CD14-positive monocyte (primary cell): Measurements from ENCODE around the gene RERE. TPM values are rescaled to one million over a fixed set of nuclear protein-coding genes. Genes with fewer than 3 reads are reported as not detected.

ENCODE experiments used
- DNase-seq, 3 donors: peaks; one replicate each; pipeline ENCODE4 v3.0.0-alpha.2; 2011 to 2022
- H2AFZ ChIP-seq: 2 replicates; pipeline ENCODE4 v1.6.0; 2012; ENCODE audit warnings: mild to moderate bottlenecking, low read depth, low read length, inconsistent platforms; ENCODE audit not compliant: insufficient read depth, poor library complexity, severe bottlenecking
- H3K27ac ChIP-seq, 2 donors: 1 replicate in 1 of 2; 2 replicates in 1 of 2; pipeline ENCODE4 v1.5.1; 2012 to 2013; ENCODE audit warnings: low read length in 2 of 2, control low read depth in 1 of 2, inconsistent platforms in 1 of 2, low read depth in 1 of 2, mild to moderate bottlenecking in 1 of 2
- H3K27me3 ChIP-seq, 2 donors: one replicate each; pipeline versions ENCODE4 v1.6.0 to v1.6.1; 2011 to 2013; ENCODE audit warnings: low read length in 2 of 2; ENCODE audit not compliant: control insufficient read depth in 2 of 2, insufficient read depth in 2 of 2
- H3K36me3 ChIP-seq, 2 donors: replicated peaks in 1 of 2; 1 replicate in 1 of 2; 2 replicates in 1 of 2; pipeline versions ENCODE4 v1.5.1 to v1.6.1; 2012 to 2013; ENCODE audit warnings: low read length in 2 of 2, control low read depth in 1 of 2, inconsistent platforms in 1 of 2, mild to moderate bottlenecking in 1 of 2; ENCODE audit not compliant: insufficient read depth in 2 of 2, control insufficient read depth in 1 of 2
- H3K4me1 ChIP-seq, 2 donors: 1 replicate in 1 of 2; 2 replicates in 1 of 2; pipeline versions ENCODE4 v1.5.1 to v1.6.1; 2012 to 2013; ENCODE audit warnings: low read length in 2 of 2, control low read depth in 1 of 2, inconsistent platforms in 1 of 2, mild to moderate bottlenecking in 1 of 2, moderate library complexity in 1 of 2; ENCODE audit not compliant: insufficient read depth in 2 of 2, control insufficient read depth in 1 of 2
- H3K4me2 ChIP-seq: replicated peaks from 2 replicates; pipeline ENCODE3; 2012; ENCODE audit warnings: low read length, moderate library complexity, mild to moderate bottlenecking; ENCODE audit not compliant: poor library complexity, severe bottlenecking; ENCODE audit errors: extremely low read depth
- H3K4me3 ChIP-seq, 3 experiments: fragments of 200-600 bp in 1 of 3; sonication (generic) in 1 of 3; replicated peaks in 1 of 3; 1 replicate in 2 of 3; 2 replicates in 1 of 3; pipeline ENCODE4 v1.5.1; 2011 to 2013; ENCODE audit warnings: low read length in 3 of 3, mild to moderate bottlenecking in 3 of 3, control low read depth in 2 of 3, low read depth in 2 of 3, inconsistent platforms in 1 of 3, moderate library complexity in 1 of 3
- H3K79me2 ChIP-seq: 2 replicates; pipeline ENCODE4 v1.6.0; 2012; ENCODE audit warnings: mild to moderate bottlenecking, control low read depth, inconsistent platforms, low read length, moderate library complexity; ENCODE audit not compliant: insufficient read depth
- H3K9ac ChIP-seq: 2 replicates; pipeline ENCODE4 v1.6.0; 2017; ENCODE audit warnings: low read length, mild to moderate bottlenecking; ENCODE audit not compliant: insufficient read depth, poor library complexity, severe bottlenecking
- H3K9me3 ChIP-seq, 2 donors: replicated peaks in 1 of 2; 1 replicate in 1 of 2; 2 replicates in 1 of 2; pipeline versions ENCODE4 v1.5.1 to v1.6.1; 2012 to 2013; ENCODE audit warnings: low read length in 2 of 2, control low read depth in 1 of 2; ENCODE audit not compliant: control insufficient read depth in 1 of 2, insufficient read depth in 1 of 2
- H4K20me1 ChIP-seq: 2 replicates; pipeline ENCODE4 v1.6.0; 2012; ENCODE audit warnings: mild to moderate bottlenecking, low read length, control low read depth, moderate library complexity; ENCODE audit not compliant: insufficient read depth
- H3K27ac Mint-ChIP-seq, 7 donors: one replicate each; pipeline ENCODE4 v1.8.0; 2020; ENCODE audit warnings: mild to moderate bottlenecking in 7 of 7, mixed read lengths in 7 of 7, moderate library complexity in 6 of 7, inconsistent platforms in 2 of 7
- H3K27me3 Mint-ChIP-seq, 3 donors: one replicate each; pipeline ENCODE4 v1.8.0; 2021 to 2022; ENCODE audit warnings: low read depth in 3 of 3, mild to moderate bottlenecking in 3 of 3, mixed read lengths in 3 of 3, moderate library complexity in 3 of 3, inconsistent platforms in 1 of 3
- H3K36me3 Mint-ChIP-seq, 2 donors: one replicate each; pipeline ENCODE4 v1.8.0; 2020; ENCODE audit warnings: mixed read lengths in 2 of 2, inconsistent platforms in 1 of 2, mild to moderate bottlenecking in 1 of 2
- H3K4me1 Mint-ChIP-seq: one replicate; pipeline ENCODE4 v1.8.0; 2020; ENCODE audit warnings: mild to moderate bottlenecking, mixed read lengths
- H3K4me3 Mint-ChIP-seq, 2 donors: one replicate each; pipeline ENCODE4 v1.8.0; 2020; ENCODE audit warnings: mild to moderate bottlenecking in 2 of 2, mixed read lengths in 2 of 2, moderate library complexity in 1 of 2
- H3K9me3 Mint-ChIP-seq, 7 donors: one replicate each; pipeline ENCODE4 v1.8.0; 2020 to 2022; ENCODE audit warnings: mixed read lengths in 7 of 7, mild to moderate bottlenecking in 6 of 7, moderate library complexity in 6 of 7, inconsistent platforms in 2 of 7
- CTCF ChIP-seq: fragments of 200-600 bp; IDR thresholded peaks from one replicate; pipeline ENCODE4 v1.8.0; 2022; ENCODE audit warnings: antibody characterized with exemption, mild to moderate bottlenecking
- WGBS: methylation state at CpG from one replicate; pipeline ENCODE4 v1.1.5; 2013; ENCODE audit warnings: missing lambda C conversion rate; ENCODE audit not compliant: insufficient coverage; 5-methylcytosine and 5-hydroxymethylcytosine counted together
- intact Hi-C, 2 donors: fragments of 100-400 bp; cut with micrococcal nuclease; formaldehyde crosslinking; loops; one replicate each; pipeline versions ENCODE4 v1.15.0 to v1.15.1; 2023
- polyA plus RNA-seq, 3 donors: library from polyadenylated mRNA; depleted of rRNA in 1 of 3; unstranded in 2 of 3; stranded (reverse) in 1 of 3; fragments of 300-500 nt in 2 of 3; fragments of >200 nt in 1 of 3; fragmentation: Illumina TruSeq in 2 of 3; gene quantifications; 1 replicate in 2 of 3; 2 replicates in 1 of 3; pipeline ENCODE4 v1.2.3, GENCODE V29; 2012 to 2021

Gene RERE
- polyA plus RNA-seq, 3 donors: 1.2 to 19.4 (median 3.8) TPM

GRCh38 chr1:8701794-8702471, 115.5 kb downstream of the RERE start:
- H3K4me3 ChIP-seq: peak overlapping the region; percentile 48 to 80 (median 74)
- Mint-ChIP-seq H3K27ac (peak overlapping the region in 5 of 7 donors; percentile 11 to 86 (median 71)), H3K27me3 (peaks cover 12 to 32% (median 23%) of the 10 kb centered on the region in 3 donors), H3K4me3 (peak overlapping the region; percentile 82 to 93), H3K9me3 (peaks cover 0 to 3% (median 0%) of the 10 kb centered on the region in 7 donors), H3K4me1 (peaks cover 32% of the 10 kb centered on the region), H3K36me3 (peaks cover 0 to 3% of the 10 kb centered on the region in 2 donors)
- H3K4me2 ChIP-seq: peak overlapping the region; percentile 88
- no peak overlapping the region for H3K27ac ChIP-seq
- H2AFZ ChIP-seq: peak overlapping the region; percentile 79
- H3K4me1 ChIP-seq: peaks cover 28 to 33% of the 10 kb centered on the region in 2 donors
- H3K36me3 ChIP-seq: no peaks in the 10 kb centered on the region
- H3K79me2 ChIP-seq: peaks cover 18% of the 10 kb centered on the region
- intact Hi-C loops: loop anchor here in 1 of 2 donors (2.0 to 10.0 kb wide), 2 partner anchors 41 to 277 kb away; no protein-coding TSS in a partner anchor
- DNase-seq: no peak
- H4K20me1 ChIP-seq: no peaks in the 10 kb centered on the region
- H3K27me3 ChIP-seq: peaks cover 2 to 8% of the 10 kb centered on the region in 2 donors
- peak overlapping the region; percentile 16 for H3K9ac ChIP-seq
- no peaks in the 10 kb centered on the region for H3K9me3 ChIP-seq
- WGBS: no CpG with 5 or more reads among the region's 7 CpGs
- TF ChIP-seq CTCF: no peak

- H3K27me3 Mint-ChIP-seq: peaks cover 12 to 27% (median 18%) of the 10 kb centered on the region in 3 donors
- peak overlapping the region in 3 of 7 donors; percentile 13 to 69 (median 15) for H3K27ac Mint-ChIP-seq
- peaks cover 0 to 3% of the 10 kb centered on the region in 2 donors for H3K36me3 Mint-ChIP-seq
- peaks cover 30% of the 10 kb centered on the region for H3K4me1 Mint-ChIP-seq
- Histone ChIP-seq H3K4me1 (peaks cover 28 to 33% of the 10 kb centered on the region in 2 donors), H3K9me3 (no peaks in the 10 kb centered on the region), H4K20me1 (no peaks in the 10 kb centered on the region), H3K79me2 (peaks cover 30% of the 10 kb centered on the region), H3K36me3 (no peaks in the 10 kb centered on the region), H3K4me3 (no peak overlapping the region), H2AFZ (no peak overlapping the region), H3K9ac (no peak overlapping the region), H3K27ac (no peak overlapping the region), H3K27me3 (peaks cover 2 to 8% of the 10 kb centered on the region in 2 donors), H3K4me2 (no peak overlapping the region)
- H3K4me3 Mint-ChIP-seq: no peak overlapping the region
- WGBS: 94% methylated on average over 6 of the region's 7 CpGs
- H3K9me3 Mint-ChIP-seq: peaks cover 0 to 3% (median 0%) of the 10 kb centered on the region in 7 donors
- DNase-seq: no peak
- TF ChIP-seq CTCF: no peak
- intact Hi-C loops: loop anchor here in 1 of 2 donors (10.0 kb wide), 1 partner anchor 275 kb away; no protein-coding TSS in a partner anchor
Observed at GRCh38 chr1:8699679-8700078, 117.8 kb downstream of the RERE start.
